Measurements from ENCODE around the gene TPCN2.

Gene TPCN2

GRCh38 chr11:69106031-69106811, 57.5 kb downstream of the TPCN2 start:
- in situ Hi-C loops (cut with HindIII; ENCODE audit: low sequenced_read_pairs): loop anchor here (25.0 kb wide), 1 partner anchor 556 kb away; no protein-coding TSS in a partner anchor
- no peak for TF ChIP-seq CTCF (IDR thresholded peaks at IDR 0.05; ENCODE audit: low read depth, low read length)
- H3K4me3 ChIP-seq (ENCODE audit: low read depth, low read length): no peak overlapping the region
- DNase-seq (ENCODE audit: low read depth, low spot score): no peak

DNA sequence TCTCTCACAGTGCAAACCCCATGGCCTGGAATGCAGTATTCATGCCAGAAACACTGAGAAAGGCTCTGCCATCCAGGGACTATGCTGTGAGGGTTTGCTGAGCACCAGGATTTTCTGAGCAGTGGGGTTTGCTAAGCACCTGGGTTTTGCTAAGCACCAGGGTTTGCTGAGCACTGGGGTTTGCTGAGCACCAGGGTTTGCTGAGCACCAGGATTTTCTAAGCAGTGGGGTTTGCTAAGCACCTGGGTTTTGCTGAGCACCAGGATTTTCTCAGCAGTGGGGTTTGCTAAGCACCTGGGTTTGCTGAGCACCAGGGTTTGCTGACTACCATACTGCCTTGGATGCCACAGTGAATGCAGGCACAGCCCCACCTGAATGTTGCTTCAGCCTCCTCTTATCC, 58.7 kb downstream of the TPCN2 start:
- TF ChIP-seq CTCF (IDR thresholded peaks at IDR 0.05; ENCODE audit: low read depth, low read length): no peak
- no peak overlapping the region for H3K4me3 ChIP-seq (ENCODE audit: low read depth, low read length)
- no peak for DNase-seq (ENCODE audit: low read depth, low spot score)
- in situ Hi-C loops (cut with HindIII; ENCODE audit: low sequenced_read_pairs): loop anchor here (25.0 kb wide), 1 partner anchor 555 kb away; no protein-coding TSS in a partner anchor

GRCh38 chr11:69108030-69108429, 59.3 kb downstream of the TPCN2 start:
- TF ChIP-seq CTCF (IDR thresholded peaks at IDR 0.05; ENCODE audit: low read depth, low read length): no peak
- in situ Hi-C loops (cut with HindIII; ENCODE audit: low sequenced_read_pairs): loop anchor here (25.0 kb wide), 1 partner anchor 554 kb away; no protein-coding TSS in a partner anchor
- H3K4me3 ChIP-seq (ENCODE audit: low read depth, low read length): no peak overlapping the region
- DNase-seq (ENCODE audit: low read depth, low spot score): no peak

GRCh38 chr11:69108559-69108958, 59.8 kb downstream of the TPCN2 start:
- in situ Hi-C loops (cut with HindIII; ENCODE audit: low sequenced_read_pairs): loop anchor here (25.0 kb wide), 1 partner anchor 554 kb away; no protein-coding TSS in a partner anchor
- no peak overlapping the region for H3K4me3 ChIP-seq (ENCODE audit: low read depth, low read length)
- no peak for TF ChIP-seq CTCF (IDR thresholded peaks at IDR 0.05; ENCODE audit: low read depth, low read length)
- DNase-seq (ENCODE audit: low read depth, low spot score): no peak

- no peak overlapping the region for H3K4me3 ChIP-seq (ENCODE audit: low read depth, low read length)
- no peak for DNase-seq (ENCODE audit: low read depth, low spot score)
- in situ Hi-C loops (cut with HindIII; ENCODE audit: low sequenced_read_pairs): loop anchor here (25.0 kb wide), 1 partner anchor 553 kb away; no protein-coding TSS in a partner anchor
- no peak for TF ChIP-seq CTCF (IDR thresholded peaks at IDR 0.05; ENCODE audit: low read depth, low read length)
Measured at GRCh38 chr11:69109101-69109500, 60.4 kb downstream of the TPCN2 start.

DNA sequence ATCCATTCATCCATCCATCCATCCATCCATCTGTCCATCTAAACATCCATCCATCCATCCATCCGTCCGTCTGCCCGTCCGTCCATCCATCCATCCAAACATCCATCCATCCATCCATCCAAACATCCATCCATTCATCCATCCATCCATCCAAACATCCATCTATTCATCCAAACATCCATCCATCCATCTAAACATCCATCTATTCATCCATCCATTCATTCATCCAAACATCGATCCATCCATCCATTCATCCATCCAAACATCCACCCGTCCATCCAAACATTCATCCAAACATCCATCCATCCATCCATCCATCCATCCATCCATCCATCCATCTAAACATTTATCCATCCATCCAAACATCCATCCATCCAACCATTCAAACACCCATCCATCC, 61.7 kb downstream of the TPCN2 start:
- no peak for TF ChIP-seq CTCF (IDR thresholded peaks at IDR 0.05; ENCODE audit: low read depth, low read length)
- DNase-seq (ENCODE audit: low read depth, low spot score): no peak
- in situ Hi-C loops (cut with HindIII; ENCODE audit: low sequenced_read_pairs): loop anchor here (25.0 kb wide), 1 partner anchor 552 kb away; no protein-coding TSS in a partner anchor
- H3K4me3 ChIP-seq (ENCODE audit: low read depth, low read length): no peak overlapping the region

Measured in astrocyte of the spinal cord (primary cell).